Activated CD8-positive, alpha-beta memory T cell treated with anti-CD3 and anti-CD28 coated beads, Interleukin-2, amount 50 U/mL, for 48 hours (primary cell): Measurements from ENCODE around the gene WDR90.

Experiments used
- DNase-seq: peaks from one replicate; pipeline ENCODE4 v3.0.0-alpha.2; 2020

The WDR90 gene

GRCh38 chr16:661184-661821, 12.1 kb downstream of the WDR90 start:
- DNase-seq, result no peak

GRCh38 chr16:662095-662494, 12.9 kb downstream of the WDR90 start:
- no peak for DNase-seq

- DNase-seq, result no peak
These were observed 13.4 kb downstream of the WDR90 start for GRCh38 chr16:662597-662996.

- no peak for DNase-seq
These were observed 17.4 kb downstream of the WDR90 start for GRCh38 chr16:666572-666971.

GRCh38 chr16:667113-667779, 18.1 kb downstream of the WDR90 start:
- no peak for DNase-seq

- peak; percentile 97 for DNase-seq
These were observed 18.8 kb downstream of the WDR90 start, which contains the start of gene RHOT2 for GRCh38 chr16:667780-668518. Gene RHOT2, plus strand, starts transcription at chr16:668132. Its CDS starts 68 bp downstream, at chr16:668200.

GRCh38 chr16:668519-669171, 19.5 kb downstream of the WDR90 start:
- DNase-seq, result no peak

GRCh38 chr16:669666-670065, 20.5 kb downstream of the WDR90 start:
- no peak for DNase-seq

- DNase-seq, result no peak
These were observed 21.6 kb downstream of the WDR90 start for GRCh38 chr16:670485-671352.

- no peak for DNase-seq
These were observed 22.4 kb downstream of the WDR90 start for GRCh38 chr16:671353-672131.

GRCh38 chr16:672371-672770, 23.2 kb downstream of the WDR90 start:
- no peak for DNase-seq

- no peak for DNase-seq
These were observed 23.7 kb downstream of the WDR90 start for GRCh38 chr16:672851-673250.

GRCh38 chr16:673399-673991, 24.3 kb downstream of the WDR90 start:
- DNase-seq, result no peak

- DNase-seq, result no peak
These were observed 25.2 kb downstream of the WDR90 start for GRCh38 chr16:674214-674881.

GRCh38 chr16:674968-675883, 26.1 kb downstream of the WDR90 start, which contains the start of gene RHBDL1:
Gene RHBDL1, plus strand, starts transcription at chr16:675671. Its CDS starts 120 bp downstream, at chr16:675791.
- DNase-seq, result no peak

GRCh38 chr16:675884-676564, 26.9 kb downstream of the WDR90 start:
- DNase-seq, result no peak

GRCh38 chr16:676565-676902, 27.4 kb downstream of the WDR90 start:
- DNase-seq, result no peak

- no peak for DNase-seq
These were observed 27.7 kb downstream of the WDR90 start for GRCh38 chr16:676913-677312.
